Measurements from ENCODE around the gene GIGYF2. TPM values are rescaled to one million over a fixed set of nuclear protein-coding genes. Genes with fewer than 3 reads are reported as not detected.

The GIGYF2 gene
- polyA plus RNA-seq, 1 donor from 2014 or later: 52.6 TPM

- H3K79me2 ChIP-seq (replicated peaks; ENCODE audit: insufficient read depth, low read length): no peaks in the 10 kb centered on the region
- no peak overlapping the region for H3K27ac ChIP-seq (ENCODE audit: low read length)
- no peak overlapping the region for H2AFZ ChIP-seq (ENCODE audit: low read depth, low read length)
- H3K9me2 ChIP-seq (ENCODE audit: insufficient read depth, low read length): no peaks in the 10 kb centered on the region
- H3K9ac ChIP-seq (ENCODE audit: low read length): no peak overlapping the region
- H3K27me3 ChIP-seq (ENCODE audit: insufficient read depth, low read depth, low read length): no peaks in the 10 kb centered on the region
- no peaks in the 10 kb centered on the region for H4K20me1 ChIP-seq (ENCODE audit: insufficient read depth)
- no peak overlapping the region for H3K4me2 ChIP-seq (ENCODE audit: low read length)
- no peaks in the 10 kb centered on the region for H3F3A ChIP-seq (ENCODE audit: insufficient read depth, low read length, poor library complexity, severe bottlenecking)
- no peak for TF ChIP-seq SMC3 (conservative IDR thresholded peaks at IDR 0.05; ENCODE audit: poor library complexity)
- TF ChIP-seq CTCF (IDR thresholded peaks at IDR 0.05; ENCODE audit: poor library complexity, severe bottlenecking): no peak
- no peak for TF ChIP-seq TAF1 (IDR thresholded peaks at IDR 0.05; ENCODE audit: low read depth)
- no peak for TF ChIP-seq RAD21 (conservative IDR thresholded peaks at IDR 0.05)
- no peak for TF ChIP-seq EP300 (conservative IDR thresholded peaks at IDR 0.05; ENCODE audit: poor library complexity, severe bottlenecking)
- no peak for TF ChIP-seq REST (IDR thresholded peaks at IDR 0.05; ENCODE audit: borderline replicate concordance)
- no peak for TF ChIP-seq EZH2 (IDR thresholded peaks at IDR 0.05; ENCODE audit: borderline replicate concordance, insufficient read depth, low read length, poor library complexity, severe bottlenecking)
- TF ChIP-seq POLR2AphosphoS5 (IDR thresholded peaks at IDR 0.05): no peak
- no peak for TF ChIP-seq MXI1 (conservative IDR thresholded peaks at IDR 0.05; ENCODE audit: poor library complexity, severe bottlenecking)
- H3K36me3 ChIP-seq (ENCODE audit: insufficient read depth, low read length): no peaks in the 10 kb centered on the region
- no peak overlapping the region for H3K4me3 ChIP-seq (ENCODE audit: low read length)
- no peaks in the 10 kb centered on the region for H3K9me3 ChIP-seq (ENCODE audit: low read length)
These were observed 197.1 kb downstream of the GIGYF2 start for GRCh38 chr2:232894251-232894650.

- Histone ChIP-seq H3K4me3 (ENCODE audit: low read length) (no peak overlapping the region), H3K4me2 (ENCODE audit: low read length) (no peak overlapping the region), H3K27ac (ENCODE audit: low read length) (no peak overlapping the region), H3K9me2 (ENCODE audit: insufficient read depth, low read length) (no peaks in the 10 kb centered on the region), H3K36me3 (ENCODE audit: insufficient read depth, low read length) (no peaks in the 10 kb centered on the region), H2AFZ (ENCODE audit: low read depth, low read length) (no peak overlapping the region), H3K79me2 (replicated peaks; ENCODE audit: insufficient read depth, low read length) (no peaks in the 10 kb centered on the region), H4K20me1 (ENCODE audit: insufficient read depth) (no peaks in the 10 kb centered on the region), H3K9me3 (ENCODE audit: low read length) (no peaks in the 10 kb centered on the region), H3K27me3 (ENCODE audit: insufficient read depth, low read depth, low read length) (no peaks in the 10 kb centered on the region), H3F3A (ENCODE audit: insufficient read depth, low read length, poor library complexity, severe bottlenecking) (no peaks in the 10 kb centered on the region), H3K9ac (ENCODE audit: low read length) (no peak overlapping the region)
- TF ChIP-seq POLR2AphosphoS5 (IDR thresholded peaks at IDR 0.05): no peak
- TF ChIP-seq EP300 (conservative IDR thresholded peaks at IDR 0.05; ENCODE audit: poor library complexity, severe bottlenecking): no peak
- no peak for TF ChIP-seq CTCF (IDR thresholded peaks at IDR 0.05; ENCODE audit: poor library complexity, severe bottlenecking)
- TF ChIP-seq MXI1 (conservative IDR thresholded peaks at IDR 0.05; ENCODE audit: poor library complexity, severe bottlenecking): no peak
- TF ChIP-seq REST (IDR thresholded peaks at IDR 0.05; ENCODE audit: borderline replicate concordance): no peak
- no peak for TF ChIP-seq EZH2 (IDR thresholded peaks at IDR 0.05; ENCODE audit: borderline replicate concordance, insufficient read depth, low read length, poor library complexity, severe bottlenecking)
- no peak for TF ChIP-seq RAD21 (conservative IDR thresholded peaks at IDR 0.05)
- TF ChIP-seq SMC3 (conservative IDR thresholded peaks at IDR 0.05; ENCODE audit: poor library complexity): no peak
- no peak for TF ChIP-seq TAF1 (IDR thresholded peaks at IDR 0.05; ENCODE audit: low read depth)
These were observed 197.6 kb downstream of the GIGYF2 start for GRCh38 chr2:232894746-232895145.

Data from neural cell (in vitro differentiated cells).